A549 (cell line): ENCODE data around the gene CD2BP2.

ENCODE experiments used
- CTCF ChIP-seq: fragments of >200 bp; sonication (Bioruptor Twin); formaldehyde crosslinking; IDR thresholded peaks from 3 replicates; pipeline ENCODE4 v1.5.1; 2016
- EP300 ChIP-seq, 2 experiments: fragments of >200 bp; sonication (Bioruptor Twin); formaldehyde crosslinking; IDR thresholded peaks; 2 replicates in 1 of 2; 3 replicates in 1 of 2; pipeline ENCODE4 v1.6.1; 2016 to 2017
- FOSL2 ChIP-seq, 2 experiments: fragments of 450-650 bp in 1 of 2; fragments of >200 bp in 1 of 2; sonication (Bioruptor Twin) in 1 of 2; formaldehyde crosslinking; IDR thresholded peaks; 2 replicates each; pipeline versions ENCODE4 v1.5.0 to v1.6.1; 2016 to 2020; ENCODE audit warnings: mild to moderate bottlenecking in 1 of 2, moderate library complexity in 1 of 2
- HDAC2 ChIP-seq: fragments of 200-600 bp; sonication (generic); IDR thresholded peaks from 2 replicates; pipeline ENCODE4 v1.6.1; 2016
- JUNB ChIP-seq: fragments of >200 bp; sonication (Bioruptor Twin); formaldehyde crosslinking; IDR thresholded peaks from 2 replicates; pipeline ENCODE4 v1.6.1; 2016
- KDM5A ChIP-seq: fragments of 200-600 bp; sonication (generic); IDR thresholded peaks from 2 replicates; pipeline ENCODE4 v1.6.1; 2016; ENCODE audit warnings: antibody characterized with exemption, mild to moderate bottlenecking
- MYC ChIP-seq: IDR thresholded peaks from 2 replicates; pipeline ENCODE4 v1.6.1; 2012; ENCODE audit warnings: mild to moderate bottlenecking, inconsistent platforms, low read length, improper control_type of control experiment, borderline replicate concordance
- PBX3 ChIP-seq: IDR thresholded peaks from 2 replicates; pipeline ENCODE4 v1.6.1; 2012
- POLR2A ChIP-seq: IDR thresholded peaks from 2 replicates; pipeline ENCODE4 v1.6.1; 2012; ENCODE audit warnings: mild to moderate bottlenecking, low read length
- RAD21 ChIP-seq, 2 experiments: fragments of >200 bp in 1 of 2; sonication (Bioruptor Twin) in 1 of 2; formaldehyde crosslinking in 1 of 2; IDR thresholded peaks in 1 of 2; conservative IDR thresholded peaks in 1 of 2; 2 replicates in 1 of 2; 3 replicates in 1 of 2; pipeline ENCODE4 v1.6.1; 2012 to 2018; ENCODE audit warnings: inconsistent platforms in 1 of 2
- REST ChIP-seq: fragments of 200-600 bp; sonication (generic); IDR thresholded peaks from 2 replicates; pipeline ENCODE4 v1.6.1; 2016; ENCODE audit warnings: antibody characterized with exemption, mild to moderate bottlenecking, moderate library complexity
- RFX5 ChIP-seq: fragments of 450-650 bp; IDR thresholded peaks from 2 replicates; pipeline ENCODE4 v1.7.1; 2014; ENCODE audit warnings: antibody characterized with exemption, mild to moderate bottlenecking, moderate library complexity
- RNF2 ChIP-seq: fragments of 200-600 bp; sonication (generic); IDR thresholded peaks from 2 replicates; pipeline ENCODE4 v1.6.1; 2016; ENCODE audit warnings: low read depth, mild to moderate bottlenecking, antibody characterized with exemption, moderate library complexity, borderline replicate concordance

GRCh38 chr16:30361180-30361579, 6.1 kb upstream of the CD2BP2 start:
- TF ChIP-seq CTCF, result no peak
- TF ChIP-seq PBX3, result no peak
- TF ChIP-seq POLR2A, result no peak
- TF ChIP-seq RNF2, result no peak
- no peak for TF ChIP-seq RFX5
- TF ChIP-seq JUNB, result no peak
- TF ChIP-seq RAD21 (conservative IDR thresholded peaks at IDR 0.05 in 1 of 2, IDR thresholded peaks at IDR 0.05 in 1 of 2), result no peak
- TF ChIP-seq MYC, result no peak
- TF ChIP-seq REST, result no peak
- TF ChIP-seq HDAC2, result no peak
- no peak for TF ChIP-seq EP300 (IDR thresholded peaks at IDR 0.05)
- TF ChIP-seq KDM5A, result no peak
- no peak for TF ChIP-seq FOSL2 (IDR thresholded peaks at IDR 0.05)
- TF ChIP-seq FOSL2 (CRISPR knock-in tag; IDR thresholded peaks at IDR 0.05), result no peak
